T-cell (primary cell): ENCODE measurements around the gene PRAMEF18. TPM values are rescaled to one million over a fixed set of nuclear protein-coding genes. Genes with fewer than 3 reads are reported as not detected.
A peak's percentile ranks its signal among the peaks of the same experiment; 100 is the strongest.
"Not testable (repeated sequence)": the region's sequence is repeated elsewhere in the genome, so short reads cannot be mapped to it uniquely, and the experiment has no call there.

Experiments used
- ATAC-seq, 4 experiments: fragments of 200-7000 bp in 3 of 4; fragments of 150-1000 bp in 1 of 4; cut with Tn5 transposase; replicated peaks in 1 of 4; 1 replicate in 3 of 4; 2 replicates in 1 of 4; pipeline ENCODE4 v1.10.0; 2021; ENCODE audit warnings: moderate library complexity in 3 of 4, mild to moderate bottlenecking in 2 of 4, moderate number of reproducible peaks in 1 of 4
- CTCF ChIA-PET, 2 donors: fragments of 300-600 bp; sonication (Branson Sonifier 250); formaldehyde crosslinking; loops; one replicate each; lab custom pipeline; 2022; ENCODE audit warnings: antibody characterized with exemption in 2 of 2; lab: Charles Lee
- POLR2A ChIA-PET, 2 donors: fragments of 300-600 bp; sonication (Branson Sonifier 250); formaldehyde crosslinking; loops; one replicate each; lab custom pipeline; 2022; ENCODE audit warnings: antibody characterized with exemption in 2 of 2; lab: Charles Lee
- DNase-seq, 35 experiments: peaks; one replicate each; pipeline versions ENCODE4 v3.0.0 to v3.0.0-alpha.2; 2013 to 2023
- H3K27ac ChIP-seq: one replicate; pipeline ENCODE4 v1.5.1; 2013; ENCODE audit warnings: low read length
- H3K27me3 ChIP-seq, 2 experiments: replicated peaks in 1 of 2; 1 replicate in 1 of 2; 2 replicates in 1 of 2; pipeline versions ENCODE4 v1.6.1 to v1.7.0; 2013; ENCODE audit warnings: low read length in 1 of 2, mixed read lengths in 1 of 2; ENCODE audit not compliant: control insufficient read depth in 2 of 2, insufficient read depth in 2 of 2; ENCODE audit errors: extremely low read depth in 1 of 2
- H3K36me3 ChIP-seq, 2 donors: 1 replicate in 1 of 2; 2 replicates in 1 of 2; pipeline versions ENCODE4 v1.6.1 to v1.7.0; 2013; ENCODE audit warnings: low read length in 1 of 2; ENCODE audit not compliant: control insufficient read depth in 2 of 2, insufficient read depth in 1 of 2; ENCODE audit errors: extremely low read depth in 1 of 2
- H3K4me1 ChIP-seq, 2 experiments: 1 replicate in 1 of 2; 2 replicates in 1 of 2; pipeline versions ENCODE4 v1.6.1 to v1.7.0; 2013; ENCODE audit warnings: low read length in 2 of 2, mixed read lengths in 1 of 2; ENCODE audit not compliant: insufficient read depth in 2 of 2, control insufficient read depth in 1 of 2; ENCODE audit errors: extremely low read depth in 1 of 2
- H3K4me3 ChIP-seq, 2 donors: 1 replicate in 1 of 2; 2 replicates in 1 of 2; pipeline versions ENCODE4 v1.5.1 to v1.7.0; 2013; ENCODE audit warnings: mild to moderate bottlenecking in 2 of 2, low read length in 1 of 2, moderate library complexity in 1 of 2; ENCODE audit not compliant: control insufficient read depth in 1 of 2; ENCODE audit errors: extremely low read depth in 1 of 2
- H3K9me3 ChIP-seq: 2 replicates; pipeline ENCODE4 v1.7.0; 2013
- H3K27ac Mint-ChIP-seq, 2 donors: one replicate each; pipeline ENCODE4 v1.8.0; 2020 to 2021; ENCODE audit warnings: mild to moderate bottlenecking in 2 of 2, mixed read lengths in 2 of 2
- H3K27me3 Mint-ChIP-seq, 2 donors: one replicate each; pipeline ENCODE4 v1.8.0; 2021 to 2022; ENCODE audit warnings: mixed read lengths in 2 of 2
- H3K36me3 Mint-ChIP-seq: one replicate; pipeline ENCODE4 v1.8.0; 2021; ENCODE audit warnings: mixed read lengths
- H3K4me1 Mint-ChIP-seq, 3 donors: one replicate each; pipeline ENCODE4 v1.8.0; 2020 to 2022; ENCODE audit warnings: mixed read lengths in 3 of 3, mild to moderate bottlenecking in 1 of 3
- H3K4me3 Mint-ChIP-seq, 3 donors: one replicate each; pipeline ENCODE4 v1.8.0; 2020 to 2022; ENCODE audit warnings: mild to moderate bottlenecking in 3 of 3, mixed read lengths in 3 of 3, moderate library complexity in 3 of 3
- H3K9me3 Mint-ChIP-seq, 3 donors: one replicate each; pipeline ENCODE4 v1.8.0; 2020 to 2022; ENCODE audit warnings: mixed read lengths in 3 of 3
- WGBS: methylation state at CpG from one replicate; pipeline ENCODE4 v1.1.5; 2013; ENCODE audit warnings: missing lambda C conversion rate; ENCODE audit not compliant: insufficient coverage; 5-methylcytosine and 5-hydroxymethylcytosine counted together
- total RNA-seq, 35 experiments: library from RNA in 6 of 35; stranded (reverse) in 6 of 35; fragments of 120-200 nt in 1 of 35; gene quantifications; one replicate each; pipeline versions ENCODE4 v1.2.1 to v1.2.4 and lab custom pipeline; 2013 to 2026

The PRAMEF18 gene
- total RNA-seq, 5 donors from 2014 or later (not counting 1 experiment from before 2014, with no cell fraction given): not detected

GRCh38 chr1:13230601-13231000 lies 4.6 kb upstream of the PRAMEF18 start:
- H3K4me1 ChIP-seq, H3K4me3 ChIP-seq, H3K9me3 Mint-ChIP-seq, H3K27ac ChIP-seq, H3K36me3 ChIP-seq, ATAC-seq, H3K27ac Mint-ChIP-seq, H3K4me1 Mint-ChIP-seq, POLR2A ChIA-PET, H3K36me3 Mint-ChIP-seq, CTCF ChIA-PET, H3K9me3 ChIP-seq, H3K4me3 Mint-ChIP-seq, H3K27me3 Mint-ChIP-seq: not testable (repeated sequence)
- WGBS: 88% methylated on average over 2 of the region's 2 CpGs
- H3K27me3 ChIP-seq: peaks cover 0 to 17% of the 10 kb centered on the region in 2 experiments
- DNase-seq: peak in 1 of 35 experiments; percentile 0

- H3K36me3 ChIP-seq, H3K4me3 Mint-ChIP-seq, H3K27me3 Mint-ChIP-seq, H3K27ac ChIP-seq, ATAC-seq, H3K4me3 ChIP-seq, CTCF ChIA-PET, H3K4me1 Mint-ChIP-seq, H3K9me3 ChIP-seq, DNase-seq, H3K27ac Mint-ChIP-seq, POLR2A ChIA-PET, H3K4me1 ChIP-seq, H3K9me3 Mint-ChIP-seq, H3K36me3 Mint-ChIP-seq: not testable (repeated sequence)
- WGBS: 76% methylated on average over 5 of the region's 5 CpGs
- peaks cover 0 to 15% of the 10 kb centered on the region in 2 experiments for H3K27me3 ChIP-seq
These were observed 4.1 kb upstream of the PRAMEF18 start for GRCh38 chr1:13230096-13230495.

- no peaks in the 10 kb centered on the region for H3K9me3 Mint-ChIP-seq
- Histone ChIP-seq H3K4me3 (no peak overlapping the region), H3K27me3 (peaks cover 0 to 15% of the 10 kb centered on the region in 2 experiments), H3K9me3 (no peaks in the 10 kb centered on the region), H3K27ac (no peak overlapping the region), H3K4me1 (no peaks in the 10 kb centered on the region), H3K36me3 (no peaks in the 10 kb centered on the region)
- H3K4me1 Mint-ChIP-seq: no peaks in the 10 kb centered on the region
- H3K27ac Mint-ChIP-seq: no peak overlapping the region
- whole genome bisulfite sequencing: 78% methylated on average over 7 of the region's 7 CpGs
- H3K4me3 Mint-ChIP-seq: no peak overlapping the region
- ChIA-PET POLR2A (no interaction called here), CTCF (no interaction called here)
- no peaks in the 10 kb centered on the region for H3K36me3 Mint-ChIP-seq
- H3K27me3 Mint-ChIP-seq: peaks cover 4 to 15% of the 10 kb centered on the region in 2 donors
- ATAC-seq: no peak
- DNase-seq: peak in 17 of 35 experiments; percentile 2 to 32 (median 16)
These were observed 2.4 kb upstream of the PRAMEF18 start for GRCh38 chr1:13228343-13228781.

- not testable (repeated sequence) for ATAC-seq, H3K4me1 Mint-ChIP-seq
These were observed 1.5 kb upstream of the PRAMEF18 start for GRCh38 chr1:13227271-13228055.

GRCh38 chr1:13224480-13225060 lies 1.4 kb downstream of the PRAMEF18 start:
- H3K36me3 Mint-ChIP-seq: no peaks in the 10 kb centered on the region
- no peak overlapping the region for H3K27ac Mint-ChIP-seq
- ATAC-seq (no peak), DNase-seq (no peak)
- 87% methylated on average over 3 of the region's 5 CpGs for WGBS
- H3K4me1 Mint-ChIP-seq: no peaks in the 10 kb centered on the region
- no peaks in the 10 kb centered on the region for H3K9me3 Mint-ChIP-seq
- no peaks in the 10 kb centered on the region for H3K9me3 ChIP-seq
- H3K4me3 Mint-ChIP-seq: no peak overlapping the region
- peaks cover 4 to 15% of the 10 kb centered on the region in 2 donors for H3K27me3 Mint-ChIP-seq
- ChIA-PET CTCF (interaction anchor here in 1 of 2 donors (0.5 kb wide), 1 partner anchor 175 kb away, joined by 4 read pairs; no protein-coding TSS in a partner anchor), POLR2A (no interaction called here)
- no peak overlapping the region for H3K27ac ChIP-seq
- H3K4me1 ChIP-seq: no peaks in the 10 kb centered on the region
- no peak overlapping the region for H3K4me3 ChIP-seq
- peaks cover 0 to 8% of the 10 kb centered on the region in 2 experiments for H3K27me3 ChIP-seq
- H3K36me3 ChIP-seq: no peaks in the 10 kb centered on the region

More at GRCh38 chr1:13227271-13228055, 1.5 kb upstream of the PRAMEF18 start:
- H3K4me3 ChIP-seq, H3K36me3 ChIP-seq, H3K27ac ChIP-seq, H3K27ac Mint-ChIP-seq, H3K4me1 ChIP-seq, POLR2A ChIA-PET, H3K9me3 ChIP-seq, H3K4me3 Mint-ChIP-seq, H3K36me3 Mint-ChIP-seq, H3K9me3 Mint-ChIP-seq, DNase-seq: not testable (repeated sequence)
- peaks cover 4 to 15% of the 10 kb centered on the region in 2 donors for H3K27me3 Mint-ChIP-seq
- CTCF ChIA-PET: interaction anchor here in 1 of 2 donors (0.7 kb wide), 2 partner anchors 1101 to 1600 kb away, joined by 3 to 7 read pairs; no protein-coding TSS in a partner anchor
- H3K27me3 ChIP-seq: peaks cover 0 to 15% of the 10 kb centered on the region in 2 experiments
- 87% methylated on average over 6 of the region's 8 CpGs for whole genome bisulfite sequencing

GRCh38 chr1:13222788-13223187 lies 3.2 kb downstream of the PRAMEF18 start:
- H3K36me3 Mint-ChIP-seq, H3K27ac ChIP-seq, H3K4me3 ChIP-seq, H3K36me3 ChIP-seq, CTCF ChIA-PET, POLR2A ChIA-PET, DNase-seq, H3K9me3 ChIP-seq, H3K27ac Mint-ChIP-seq, H3K4me1 ChIP-seq, H3K4me3 Mint-ChIP-seq, ATAC-seq, H3K4me1 Mint-ChIP-seq, H3K27me3 ChIP-seq, H3K9me3 Mint-ChIP-seq: not testable (repeated sequence)
- no CpG with 5 or more reads among the region's 4 CpGs for WGBS
- H3K27me3 Mint-ChIP-seq: peaks cover 4 to 11% of the 10 kb centered on the region in 2 donors
